ENCODE measurements around the gene TEX35.
"Not testable (repeated sequence)": the region's sequence is repeated elsewhere in the genome, so short reads cannot be mapped to it uniquely, and the experiment has no call there.

Gene TEX35

GRCh38 chr1:178495158-178495557 is 17.8 kb upstream of the TEX35 start:
- DNase-seq (ENCODE audit: low spot score) = no peak

GRCh38 chr1:178495741-178496409 is 17.0 kb upstream of the TEX35 start:
- DNase-seq (ENCODE audit: low spot score) = no peak

GRCh38 chr1:178496410-178497135 is 16.3 kb upstream of the TEX35 start, which contains the start of gene CLEC20A:
CLEC20A (minus strand) TSS chr1:178496964; CDS start chr1:178496939, 25 bp downstream.
- no peak for DNase-seq (ENCODE audit: low spot score)

GRCh38 chr1:178497903-178498478 is 14.9 kb upstream of the TEX35 start:
- no peak for DNase-seq (ENCODE audit: low spot score)

GRCh38 chr1:178498896-178499675 is 13.8 kb upstream of the TEX35 start:
- no peak for DNase-seq (ENCODE audit: low spot score)

- DNase-seq (ENCODE audit: low spot score) = peak; percentile 65
These were observed 12.7 kb upstream of the TEX35 start for GRCh38 chr1:178500091-178500770.

GRCh38 chr1:178500936-178501554 is 11.9 kb upstream of the TEX35 start:
- DNase-seq (ENCODE audit: low spot score) = no peak

- DNase-seq (ENCODE audit: low spot score) = peak; percentile 91
These were observed 11.1 kb upstream of the TEX35 start for GRCh38 chr1:178501705-178502329.

GRCh38 chr1:178502330-178502714 is 10.6 kb upstream of the TEX35 start:
- no peak for DNase-seq (ENCODE audit: low spot score)

GRCh38 chr1:178502856-178503255 is 10.1 kb upstream of the TEX35 start:
- DNase-seq (ENCODE audit: low spot score) = no peak

- not testable (repeated sequence) for DNase-seq (ENCODE audit: low spot score)
These were observed 9.6 kb upstream of the TEX35 start for GRCh38 chr1:178503316-178503715.

- DNase-seq (ENCODE audit: low spot score) = no peak
These were observed 9.1 kb upstream of the TEX35 start for GRCh38 chr1:178503849-178504248.

GRCh38 chr1:178504286-178504685 is 8.6 kb upstream of the TEX35 start:
- no peak for DNase-seq (ENCODE audit: low spot score)

- DNase-seq (ENCODE audit: low spot score) = no peak
These were observed 6.7 kb upstream of the TEX35 start for GRCh38 chr1:178506177-178506576.

GRCh38 chr1:178506669-178507068 is 6.2 kb upstream of the TEX35 start:
- DNase-seq (ENCODE audit: low spot score) = no peak

GRCh38 chr1:178509414-178510007 is 3.4 kb upstream of the TEX35 start:
- no peak for DNase-seq (ENCODE audit: low spot score)

- no peak for DNase-seq (ENCODE audit: low spot score)
These were observed 2.8 kb upstream of the TEX35 start for GRCh38 chr1:178510155-178510554.

- no peak for DNase-seq (ENCODE audit: low spot score)
These were observed 522 bp downstream of the TEX35 start for GRCh38 chr1:178513278-178513983.

- DNase-seq (ENCODE audit: low spot score) = no peak
These were observed 3.2 kb downstream of the TEX35 start for GRCh38 chr1:178516110-178516509.

GRCh38 chr1:178518894-178519293 is 6.0 kb downstream of the TEX35 start:
- DNase-seq (ENCODE audit: low spot score) = no peak
